NCI-H526 (cell line): ENCODE measurements around the gene FCAMR.
A peak's percentile ranks its signal among the peaks of the same experiment; 100 is the strongest.

ENCODE experiments used
- DNase-seq, 2 experiments: peaks; one replicate each; lab custom pipeline; 2025; lab: John Stamatoyannopoulos, UW

The FCAMR gene

GRCh38 chr1:206970446-206970845, at the start of gene FCAMR:
TSS of gene FCAMR (minus strand) at chr1:206970460. CDS start at chr1:206970125, 335 bp downstream.
- DNase-seq: no peak

- no peak for DNase-seq
Observed at GRCh38 chr1:207019661-207020060, 49.4 kb upstream of the FCAMR start.

GRCh38 chr1:207019161-207019560, 48.9 kb upstream of the FCAMR start:
- no peak for DNase-seq

GRCh38 chr1:207018707-207019106, 48.4 kb upstream of the FCAMR start:
- DNase-seq: no peak

- no peak for DNase-seq
Observed at GRCh38 chr1:207017615-207018559, 47.6 kb upstream of the FCAMR start.

GRCh38 chr1:207015791-207016190, 45.5 kb upstream of the FCAMR start:
- no peak for DNase-seq

GRCh38 chr1:207014728-207015127, 44.5 kb upstream of the FCAMR start:
- no peak for DNase-seq

- DNase-seq: no peak
Observed at GRCh38 chr1:207013321-207014085, 43.2 kb upstream of the FCAMR start.

- DNase-seq: no peak
Observed at GRCh38 chr1:207010726-207011125, 40.5 kb upstream of the FCAMR start.

GRCh38 chr1:207009945-207010344, 39.7 kb upstream of the FCAMR start:
- no peak for DNase-seq

GRCh38 chr1:207009182-207009850, 39.1 kb upstream of the FCAMR start:
- no peak for DNase-seq

- DNase-seq: no peak
Observed at GRCh38 chr1:207007352-207008033, 37.2 kb upstream of the FCAMR start.

- DNase-seq: no peak
Observed at GRCh38 chr1:207006914-207007313, 36.7 kb upstream of the FCAMR start.

- no peak for DNase-seq
Observed at GRCh38 chr1:207006083-207006482, 35.8 kb upstream of the FCAMR start.

- DNase-seq: peak; percentile 9 to 63
Observed at GRCh38 chr1:207004931-207005830, 34.9 kb upstream of the FCAMR start.

GRCh38 chr1:207003210-207003609, 33.0 kb upstream of the FCAMR start:
- no peak for DNase-seq

- DNase-seq: no peak
Observed at GRCh38 chr1:207002724-207003146, 32.5 kb upstream of the FCAMR start.

- DNase-seq: no peak
Observed at GRCh38 chr1:207001492-207002245, 31.4 kb upstream of the FCAMR start.

- no peak for DNase-seq
Observed at GRCh38 chr1:207000651-207001291, 30.5 kb upstream of the FCAMR start.
